Neural cell (in vitro differentiated cells): Measurements from ENCODE around the gene EN2. TPM values are rescaled to one million over a fixed set of nuclear protein-coding genes. Genes with fewer than 3 reads are reported as not detected.

Source experiments
- H2AFZ ChIP-seq: fragments of 200-600, 300-800 bp; sonication (generic), shearing (Covaris generic); 2 replicates; pipeline ENCODE4 v1.6.0; 2014; ENCODE audit warnings: low read depth, mild to moderate bottlenecking, antibody characterized with exemption, low read length, moderate library complexity
- H3F3A ChIP-seq: fragments of 200-600 bp; shearing (Covaris generic); 2 replicates; pipeline ENCODE4 v1.6.1; 2016; ENCODE audit warnings: mild to moderate bottlenecking, moderate library complexity, mixed read lengths, antibody characterized with exemption, low read length; ENCODE audit not compliant: insufficient read depth, poor library complexity, severe bottlenecking
- H3K27ac ChIP-seq: fragments of 200-600, 300-800 bp; sonication (generic), shearing (Covaris generic); 2 replicates; pipeline ENCODE4 v1.5.1; 2014; ENCODE audit warnings: mild to moderate bottlenecking, low read length, moderate library complexity
- H3K27me3 ChIP-seq: fragments of 300-800, 200-600 bp; sonication (generic), shearing (Covaris generic); 2 replicates; pipeline ENCODE4 v1.6.0; 2014; ENCODE audit warnings: mild to moderate bottlenecking, low read depth, low read length, moderate library complexity; ENCODE audit not compliant: insufficient read depth
- H3K36me3 ChIP-seq: fragments of 300-800, 200-600 bp; sonication (generic), shearing (Covaris generic); 2 replicates; pipeline ENCODE4 v1.5.1; 2014; ENCODE audit warnings: mild to moderate bottlenecking, antibody characterized with exemption, low read length, moderate library complexity; ENCODE audit not compliant: insufficient read depth
- H3K4me2 ChIP-seq: fragments of 300-800, 200-600 bp; sonication (generic), shearing (Covaris generic); 2 replicates; pipeline ENCODE4 v1.6.0; 2014; ENCODE audit warnings: mild to moderate bottlenecking, low read length
- H3K4me3 ChIP-seq: fragments of 300-800, 200-600 bp; sonication (generic), shearing (Covaris generic); 2 replicates; pipeline ENCODE4 v1.5.1; 2014; ENCODE audit warnings: mild to moderate bottlenecking, low read length, moderate library complexity
- H3K79me2 ChIP-seq: fragments of 200-600 bp; shearing (Covaris generic); replicated peaks from 2 replicates; pipeline ENCODE4 v1.6.0; 2014; ENCODE audit warnings: mild to moderate bottlenecking, low read length, moderate library complexity; ENCODE audit not compliant: insufficient read depth
- H3K9ac ChIP-seq: fragments of 300-800, 200-600 bp; sonication (generic), shearing (Covaris generic); 2 replicates; pipeline ENCODE4 v1.6.1; 2016; ENCODE audit warnings: mild to moderate bottlenecking, low read length, mixed read lengths
- H3K9me2 ChIP-seq: fragments of 200-600 bp; shearing (Covaris generic); 2 replicates; pipeline ENCODE4 v1.6.1; 2016; ENCODE audit warnings: mild to moderate bottlenecking, low read length, mixed read lengths; ENCODE audit not compliant: insufficient read depth
- H3K9me3 ChIP-seq: fragments of 200-600, 300-800 bp; sonication (generic), shearing (Covaris generic); 2 replicates; pipeline ENCODE4 v1.6.1; 2016; ENCODE audit warnings: mild to moderate bottlenecking, mixed run types, low read length, moderate library complexity, mixed read lengths
- H4K20me1 ChIP-seq: fragments of 200-600 bp; shearing (Covaris generic); 2 replicates; pipeline ENCODE4 v1.6.1; 2016; ENCODE audit warnings: mild to moderate bottlenecking, mixed run types; ENCODE audit not compliant: insufficient read depth
- EP300 ChIP-seq: fragments of 450-650 bp; conservative IDR thresholded peaks from 2 replicates; pipeline ENCODE4 v1.6.1; 2014; ENCODE audit warnings: antibody characterized with exemption, mild to moderate bottlenecking, moderate library complexity; ENCODE audit not compliant: poor library complexity, severe bottlenecking
- EZH2 ChIP-seq: fragments of 200-600, 300-800 bp; shearing (Covaris generic), sonication (generic); IDR thresholded peaks from 2 replicates; pipeline ENCODE4 v1.6.1; 2014; ENCODE audit warnings: antibody characterized with exemption, low read length, borderline replicate concordance, mild to moderate bottlenecking; ENCODE audit not compliant: insufficient read depth, poor library complexity, severe bottlenecking
- MXI1 ChIP-seq: fragments of 450-650 bp; conservative IDR thresholded peaks from 2 replicates; pipeline ENCODE4 v1.6.1; 2014; ENCODE audit warnings: antibody characterized with exemption, mild to moderate bottlenecking; ENCODE audit not compliant: poor library complexity, severe bottlenecking
- POLR2AphosphoS5 ChIP-seq: IDR thresholded peaks from 2 replicates; pipeline ENCODE4 v1.6.1; 2012
- RAD21 ChIP-seq: fragments of 450-650 bp; conservative IDR thresholded peaks from 2 replicates; pipeline ENCODE4 v1.6.1; 2014; ENCODE audit warnings: antibody characterized with exemption, mild to moderate bottlenecking, moderate library complexity
- REST ChIP-seq: IDR thresholded peaks from 2 replicates; pipeline ENCODE4 v1.6.1; 2012; ENCODE audit warnings: borderline replicate concordance
- SMC3 ChIP-seq: fragments of 450-650 bp; conservative IDR thresholded peaks from 2 replicates; pipeline ENCODE4 v1.6.1; 2014; ENCODE audit warnings: antibody characterized with exemption, mild to moderate bottlenecking, moderate library complexity; ENCODE audit not compliant: poor library complexity
- TAF1 ChIP-seq: IDR thresholded peaks from 2 replicates; pipeline ENCODE4 v1.6.1; 2012; ENCODE audit warnings: low read depth
- polyA plus RNA-seq: library from polyadenylated mRNA; depleted of rRNA; stranded (reverse); fragments of >200 nt; gene quantifications from 2 replicates; pipeline ENCODE4 v1.2.3, GENCODE V29; 2014
- TF ChIP-seq, protein P1 (sequence below): fragments of 450-650 bp; IDR thresholded peaks from 2 replicates; pipeline ENCODE4 v1.5.1; 2014; ENCODE audit warnings: antibody characterized with exemption, mild to moderate bottlenecking, moderate library complexity; ENCODE audit not compliant: poor library complexity, severe bottlenecking

EN2 gene
- polyA plus RNA-seq, 1 donor from 2014 or later: not detected

DNA sequence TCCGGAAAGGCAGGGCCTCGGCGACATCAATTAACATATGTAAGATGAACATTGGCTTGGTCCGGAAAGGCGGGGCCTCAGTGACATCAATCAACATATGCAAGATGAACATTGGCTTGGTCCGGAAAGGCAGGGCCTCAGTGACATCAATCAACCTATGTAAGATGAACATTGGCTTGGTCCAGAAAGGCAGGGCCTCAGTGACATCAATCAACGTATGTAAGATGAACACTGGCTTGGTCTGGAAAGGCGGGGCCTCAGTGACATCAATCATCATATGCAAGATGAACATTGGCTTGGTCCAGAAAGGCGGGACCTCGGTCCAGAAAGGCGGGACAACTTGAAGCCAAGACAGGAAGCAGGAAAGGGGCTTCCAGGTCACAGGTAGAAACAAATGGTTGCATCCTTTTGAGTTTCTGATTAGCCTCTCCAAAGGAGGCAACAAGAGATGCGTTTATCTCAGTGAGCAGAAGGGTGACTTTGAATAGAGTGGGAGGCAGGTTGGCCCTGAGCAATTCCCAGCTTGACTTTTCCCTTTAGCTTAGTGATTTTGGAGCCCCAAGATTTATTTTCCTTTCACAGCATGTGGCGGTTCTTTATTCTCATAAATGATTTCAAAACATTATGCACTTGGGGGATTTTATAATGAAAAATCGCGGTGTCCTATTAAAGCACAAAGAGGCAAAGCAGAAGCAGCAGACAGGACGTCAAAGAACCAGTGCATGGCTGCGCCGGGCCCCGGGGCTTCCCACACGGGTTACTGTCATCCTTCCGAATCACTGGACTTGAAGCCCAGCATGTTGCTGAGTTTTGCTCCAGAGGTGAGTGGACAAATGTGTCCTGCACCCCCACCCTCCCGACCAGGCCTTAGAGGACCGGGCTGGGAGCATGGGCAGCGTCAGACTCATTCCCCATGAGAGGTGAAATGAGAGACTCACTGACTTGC lies 43.1 kb upstream of the EN2 start (continued):
- TF ChIP-seq EZH2 (no peak), MXI1 (no peak)

GRCh38 chr7:155416646-155417380 lies 41.1 kb upstream of the EN2 start:
- H3K27me3 ChIP-seq: no peaks in the 10 kb centered on the region
- H3K9me2 ChIP-seq: no peaks in the 10 kb centered on the region
- no peaks in the 10 kb centered on the region for H4K20me1 ChIP-seq
- H3K9ac ChIP-seq: no peak overlapping the region
- H3K4me2 ChIP-seq: no peak overlapping the region
- H3K9me3 ChIP-seq: no peaks in the 10 kb centered on the region
- TF ChIP-seq MXI1 (no peak), REST (no peak), EP300 (no peak), EZH2 (no peak), SMC3 (no peak), TAF1 (no peak)
- TF ChIP-seq, protein P1, sequence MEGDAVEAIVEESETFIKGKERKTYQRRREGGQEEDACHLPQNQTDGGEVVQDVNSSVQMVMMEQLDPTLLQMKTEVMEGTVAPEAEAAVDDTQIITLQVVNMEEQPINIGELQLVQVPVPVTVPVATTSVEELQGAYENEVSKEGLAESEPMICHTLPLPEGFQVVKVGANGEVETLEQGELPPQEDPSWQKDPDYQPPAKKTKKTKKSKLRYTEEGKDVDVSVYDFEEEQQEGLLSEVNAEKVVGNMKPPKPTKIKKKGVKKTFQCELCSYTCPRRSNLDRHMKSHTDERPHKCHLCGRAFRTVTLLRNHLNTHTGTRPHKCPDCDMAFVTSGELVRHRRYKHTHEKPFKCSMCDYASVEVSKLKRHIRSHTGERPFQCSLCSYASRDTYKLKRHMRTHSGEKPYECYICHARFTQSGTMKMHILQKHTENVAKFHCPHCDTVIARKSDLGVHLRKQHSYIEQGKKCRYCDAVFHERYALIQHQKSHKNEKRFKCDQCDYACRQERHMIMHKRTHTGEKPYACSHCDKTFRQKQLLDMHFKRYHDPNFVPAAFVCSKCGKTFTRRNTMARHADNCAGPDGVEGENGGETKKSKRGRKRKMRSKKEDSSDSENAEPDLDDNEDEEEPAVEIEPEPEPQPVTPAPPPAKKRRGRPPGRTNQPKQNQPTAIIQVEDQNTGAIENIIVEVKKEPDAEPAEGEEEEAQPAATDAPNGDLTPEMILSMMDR: no peak
- no peaks in the 10 kb centered on the region for H3K36me3 ChIP-seq
- H3K4me3 ChIP-seq: no peak overlapping the region
- H2AFZ ChIP-seq: no peak overlapping the region
- H3K27ac ChIP-seq: no peak overlapping the region
- H3F3A ChIP-seq: no peaks in the 10 kb centered on the region
- H3K79me2 ChIP-seq: no peaks in the 10 kb centered on the region

DNA sequence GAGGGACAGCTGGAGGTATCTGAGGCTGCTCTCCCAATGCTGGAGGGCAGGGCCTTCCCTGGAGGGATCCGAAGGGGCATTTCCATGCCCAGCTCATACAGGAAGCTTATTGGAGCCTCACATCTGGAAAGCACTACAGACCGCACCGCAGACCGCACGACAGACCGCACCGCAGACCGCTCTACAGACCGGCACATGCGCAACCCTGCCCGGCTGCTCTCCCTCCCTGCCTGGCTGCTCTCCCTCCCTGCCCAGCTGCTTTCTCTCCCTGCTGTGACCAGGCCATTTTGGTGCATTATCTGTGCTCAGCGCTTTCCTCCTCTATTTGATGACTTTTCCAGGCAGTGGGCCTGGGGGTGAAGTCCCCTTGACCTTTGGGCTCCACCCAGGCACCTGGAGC lies 39.6 kb upstream of the EN2 start:
- Histone ChIP-seq H3K9me2 (no peaks in the 10 kb centered on the region), H3K36me3 (no peaks in the 10 kb centered on the region), H2AFZ (no peak overlapping the region), H4K20me1 (no peaks in the 10 kb centered on the region), H3K79me2 (no peaks in the 10 kb centered on the region), H3K4me2 (no peak overlapping the region), H3K9me3 (no peaks in the 10 kb centered on the region), H3F3A (no peaks in the 10 kb centered on the region), H3K4me3 (no peak overlapping the region), H3K27ac (no peak overlapping the region), H3K9ac (no peak overlapping the region), H3K27me3 (no peaks in the 10 kb centered on the region)
- TF ChIP-seq RAD21: no peak
- no peak for TF ChIP-seq SMC3
- no peak for TF ChIP-seq MXI1
- no peak for TF ChIP-seq REST
- TF ChIP-seq EP300: no peak
- TF ChIP-seq, protein P1: no peak
- TF ChIP-seq POLR2AphosphoS5: no peak
- no peak for TF ChIP-seq EZH2
- TF ChIP-seq TAF1: no peak
